ENCODE measurements around the gene FRZB.

DNA sequence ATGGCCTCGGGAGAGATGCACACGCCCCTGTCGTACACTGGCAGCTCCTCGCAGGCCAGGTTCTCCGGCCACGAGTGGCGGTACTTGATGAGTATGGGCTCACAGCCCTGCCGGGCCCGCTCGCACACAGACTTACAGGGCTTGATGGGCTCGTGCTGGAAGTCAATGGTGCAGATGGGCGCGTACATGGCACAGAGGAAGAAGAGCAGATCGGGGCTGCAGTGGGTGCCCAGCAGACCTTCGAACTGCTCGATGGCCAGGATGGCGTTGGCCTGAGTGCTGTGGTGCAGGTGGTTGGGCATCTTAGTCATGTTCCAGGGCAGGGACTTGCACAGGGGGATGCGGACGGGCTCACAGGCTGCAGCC, 359 bp downstream of the FRZB start:
- TF ChIP-seq, protein P1, sequence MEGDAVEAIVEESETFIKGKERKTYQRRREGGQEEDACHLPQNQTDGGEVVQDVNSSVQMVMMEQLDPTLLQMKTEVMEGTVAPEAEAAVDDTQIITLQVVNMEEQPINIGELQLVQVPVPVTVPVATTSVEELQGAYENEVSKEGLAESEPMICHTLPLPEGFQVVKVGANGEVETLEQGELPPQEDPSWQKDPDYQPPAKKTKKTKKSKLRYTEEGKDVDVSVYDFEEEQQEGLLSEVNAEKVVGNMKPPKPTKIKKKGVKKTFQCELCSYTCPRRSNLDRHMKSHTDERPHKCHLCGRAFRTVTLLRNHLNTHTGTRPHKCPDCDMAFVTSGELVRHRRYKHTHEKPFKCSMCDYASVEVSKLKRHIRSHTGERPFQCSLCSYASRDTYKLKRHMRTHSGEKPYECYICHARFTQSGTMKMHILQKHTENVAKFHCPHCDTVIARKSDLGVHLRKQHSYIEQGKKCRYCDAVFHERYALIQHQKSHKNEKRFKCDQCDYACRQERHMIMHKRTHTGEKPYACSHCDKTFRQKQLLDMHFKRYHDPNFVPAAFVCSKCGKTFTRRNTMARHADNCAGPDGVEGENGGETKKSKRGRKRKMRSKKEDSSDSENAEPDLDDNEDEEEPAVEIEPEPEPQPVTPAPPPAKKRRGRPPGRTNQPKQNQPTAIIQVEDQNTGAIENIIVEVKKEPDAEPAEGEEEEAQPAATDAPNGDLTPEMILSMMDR (IDR thresholded peaks at IDR 0.05 in 8 of 11, conservative IDR thresholded peaks at IDR 0.05 in 3 of 11), result no peak
- TF ChIP-seq POLR2AphosphoS5 (IDR thresholded peaks at IDR 0.05) (no peak), POLR2A (IDR thresholded peaks at IDR 0.05) (no peak)

Measured in spleen (tissue), 7 donors.